SW 1271 (cell line): ENCODE data around the gene WNT11.
A peak's percentile ranks its signal among the peaks of the same experiment; 100 is the strongest.

Experiments used
- DNase-seq, 2 experiments: peaks; one replicate each; lab custom pipeline; 2025; lab: John Stamatoyannopoulos, UW

The WNT11 gene

DNA sequence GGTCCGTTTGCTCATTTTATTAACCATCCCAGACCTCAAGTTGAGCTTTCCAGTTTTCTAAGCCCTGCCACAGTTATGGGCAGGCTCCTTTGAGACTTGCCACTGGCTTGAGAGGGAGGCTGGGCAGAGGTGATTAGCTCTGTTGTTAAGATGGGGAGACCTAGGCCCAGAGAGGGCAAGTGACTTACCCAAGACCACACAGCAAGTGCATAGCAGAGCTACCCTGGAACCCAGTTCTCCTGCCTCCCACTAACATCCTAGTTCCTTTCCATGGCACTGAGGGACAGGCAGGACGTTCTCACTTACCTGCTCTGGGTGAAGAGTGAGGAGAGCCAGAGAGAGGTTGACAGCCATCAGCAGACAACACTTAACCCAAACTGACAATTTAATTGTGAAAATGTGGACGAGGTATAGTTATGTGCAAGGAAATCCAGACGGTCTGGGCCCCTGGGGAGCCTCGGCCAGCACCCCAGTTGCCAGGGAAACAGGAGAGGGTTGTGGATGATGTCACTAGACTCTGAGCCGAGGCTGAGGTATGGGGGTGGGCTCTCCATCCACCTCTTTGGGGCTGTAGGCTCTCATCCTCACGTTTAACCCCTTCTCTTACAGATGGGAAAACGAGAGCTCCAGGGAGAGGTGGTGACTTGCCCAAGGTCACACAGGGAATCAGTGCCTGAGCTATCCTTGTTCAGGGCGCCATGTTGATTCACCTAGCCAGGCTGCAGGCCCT lies 12.3 kb upstream of the WNT11 start:
- no peak for DNase-seq

DNA sequence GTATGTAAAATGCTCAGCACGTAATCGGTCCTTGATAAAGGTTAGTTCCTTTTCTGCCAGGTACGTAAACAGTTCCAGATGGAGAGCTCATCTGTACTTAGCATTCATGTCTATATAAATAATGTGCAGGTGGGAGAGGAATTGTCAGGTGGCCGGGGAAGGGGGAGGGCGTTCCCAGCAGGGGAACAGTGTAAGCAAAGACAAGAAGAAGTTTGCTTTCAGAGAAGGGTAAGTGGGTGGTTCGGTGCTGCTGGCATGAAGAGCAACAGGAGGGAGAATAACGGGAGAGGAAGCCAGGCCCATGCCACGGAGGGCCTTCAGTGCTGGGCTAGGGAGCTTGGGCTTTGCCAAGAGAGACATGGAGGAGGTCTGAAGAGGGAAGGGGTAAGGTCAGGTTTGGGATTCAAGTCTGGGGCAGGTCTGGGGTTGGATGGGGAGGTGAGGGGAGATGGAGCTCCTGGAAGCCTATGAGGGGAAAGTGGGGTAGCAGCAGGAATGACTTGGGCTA lies 11.4 kb upstream of the WNT11 start:
- DNase-seq = no peak

DNA sequence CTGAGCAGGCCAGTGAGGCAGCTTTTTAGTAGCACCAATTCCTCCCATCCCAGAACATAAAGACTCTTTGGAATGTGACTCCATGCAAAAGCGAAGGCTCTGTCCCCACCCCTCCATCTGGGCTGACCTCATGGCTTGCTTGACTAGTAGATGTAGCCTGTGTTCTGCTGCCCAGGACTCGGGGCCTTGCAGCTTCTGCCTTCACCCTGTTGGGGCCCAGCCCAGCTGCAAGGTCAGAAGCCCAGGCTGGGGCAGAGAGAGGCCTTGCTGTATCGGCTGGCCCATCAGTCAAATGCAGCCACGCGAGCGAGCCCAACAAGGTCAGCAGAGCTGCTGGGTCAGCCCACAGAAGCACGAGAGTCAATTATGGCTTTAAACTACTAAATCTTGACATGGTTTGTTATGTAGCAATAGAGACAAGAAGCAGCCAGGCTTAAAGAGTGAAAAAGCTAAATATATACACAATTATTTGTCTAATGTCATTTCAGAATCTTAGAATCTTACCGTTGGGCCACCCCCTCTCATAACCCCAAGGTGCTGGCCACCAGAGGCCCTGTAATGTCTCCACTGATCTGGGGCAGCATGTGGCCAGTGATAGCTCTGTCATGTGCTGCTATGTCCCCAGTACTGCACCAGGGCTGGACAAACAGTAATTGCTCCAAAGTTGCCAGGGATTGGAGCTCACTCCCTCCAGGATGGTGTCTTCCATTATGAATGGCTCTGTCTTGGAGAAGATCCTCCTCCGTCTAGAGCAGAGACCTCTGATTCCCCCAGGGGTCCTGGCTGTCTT lies 10.4 kb upstream of the WNT11 start:
- DNase-seq = no peak

DNA sequence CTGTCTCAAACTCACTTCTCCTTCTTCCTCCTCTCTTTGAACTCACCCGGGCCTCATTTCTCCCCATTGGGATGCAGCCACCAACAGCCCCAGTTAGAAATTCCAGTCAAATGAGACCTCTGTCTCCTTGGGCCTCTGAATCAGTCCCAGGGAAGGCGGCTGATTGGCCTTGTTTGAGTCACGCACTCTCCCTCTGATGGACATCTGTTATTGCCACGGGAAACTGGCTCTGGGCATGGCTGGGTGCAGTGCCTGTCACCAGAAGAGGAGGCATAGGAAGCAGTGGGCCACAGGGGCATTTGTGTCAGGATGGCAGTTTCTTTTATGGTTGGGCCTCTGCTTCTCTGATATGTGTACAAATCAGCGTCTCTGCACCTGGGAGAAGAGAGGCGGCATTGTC lies 9.6 kb upstream of the WNT11 start:
- DNase-seq = no peak

DNA sequence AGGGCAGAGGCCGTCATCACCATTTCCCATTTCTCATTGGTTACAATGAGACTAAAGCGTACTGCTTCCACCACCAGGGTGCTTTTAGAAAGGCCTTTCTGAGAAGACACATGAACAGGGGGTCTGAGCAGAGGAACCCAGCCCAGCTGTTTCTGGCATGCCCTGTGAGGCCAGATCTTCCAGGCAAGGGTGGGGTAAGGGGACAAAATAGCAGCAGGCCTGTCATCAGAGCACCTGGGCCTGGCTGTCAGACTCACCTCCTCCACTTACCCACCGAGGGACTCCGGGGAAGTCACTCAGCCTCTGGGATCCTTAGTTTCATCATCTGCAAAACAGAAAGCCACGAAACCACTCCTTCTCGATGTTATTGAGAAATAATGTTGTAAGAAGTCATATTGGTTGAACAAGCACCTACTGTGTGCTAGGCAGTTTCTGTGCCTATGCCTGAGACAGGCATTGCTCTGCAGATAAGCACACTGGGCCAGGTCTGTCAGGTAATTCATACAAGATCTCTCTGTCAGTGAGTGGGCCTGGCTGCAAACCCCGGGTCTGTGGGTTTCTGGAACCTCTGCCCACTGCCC lies 8.8 kb upstream of the WNT11 start:
- DNase-seq = no peak

DNA sequence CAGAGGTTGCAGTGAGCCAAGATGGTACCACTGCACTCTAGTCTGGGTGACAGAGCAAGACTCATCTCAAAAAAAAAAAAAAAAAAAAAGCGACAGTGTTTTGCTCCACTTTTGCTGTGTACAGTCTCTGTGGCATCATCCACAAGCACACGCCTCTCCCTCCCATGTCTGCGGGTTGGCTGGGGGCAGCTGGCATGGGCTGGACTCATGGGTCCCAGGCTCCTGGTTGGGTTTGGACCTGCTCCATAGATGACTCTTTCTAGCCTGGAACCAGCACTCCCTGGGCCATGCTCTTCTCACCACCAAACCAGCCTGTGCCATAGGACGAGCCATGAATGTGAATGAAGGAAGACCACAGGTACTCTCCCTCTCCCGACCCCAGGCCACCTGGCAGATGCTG lies 7.9 kb upstream of the WNT11 start:
- DNase-seq = no peak

DNA sequence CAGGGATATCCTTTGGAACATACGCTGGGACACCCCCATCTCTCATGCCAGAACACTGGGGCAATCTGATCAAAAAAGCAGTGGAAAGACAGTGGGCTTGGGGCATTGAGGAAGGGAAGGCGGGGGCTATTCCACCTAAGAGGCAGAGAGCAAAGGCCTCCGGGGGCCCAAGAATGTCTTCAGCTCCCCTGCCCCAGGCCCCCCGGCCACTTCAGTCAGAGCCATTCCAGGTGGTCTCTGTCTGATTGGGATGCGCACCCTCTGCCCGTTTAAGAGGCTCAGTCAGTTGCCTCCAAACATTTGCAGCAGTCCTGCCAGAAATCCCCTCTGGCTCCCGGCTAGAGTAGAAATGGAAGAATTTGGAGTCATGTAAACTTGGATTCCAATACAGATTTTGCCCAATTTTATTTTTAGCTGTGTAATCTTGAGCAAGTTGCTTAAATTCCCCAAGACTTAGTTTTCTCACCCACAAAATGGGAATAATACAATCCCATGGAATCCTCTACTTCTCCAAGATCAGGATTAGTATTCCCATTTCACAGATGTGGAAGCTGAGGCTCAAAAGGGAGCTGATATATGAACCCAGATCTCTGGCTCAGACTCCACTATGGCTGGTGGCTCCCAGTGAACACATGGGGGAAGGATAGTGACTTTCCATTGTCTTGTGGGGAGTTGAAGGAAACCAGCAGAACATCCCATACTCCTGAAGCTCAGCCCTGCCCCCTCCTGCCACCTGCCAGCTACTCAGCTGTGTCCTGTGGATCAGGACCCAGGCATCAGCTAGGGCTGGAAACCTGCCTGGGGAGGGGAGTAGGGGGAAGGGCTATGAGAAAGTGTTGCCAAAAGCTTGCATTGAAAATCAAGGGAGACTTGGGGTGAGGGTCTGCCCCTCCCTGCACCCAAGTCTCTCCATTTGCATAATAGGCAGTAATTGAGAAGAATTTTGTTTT lies 6.1 kb upstream of the WNT11 start:
- no peak for DNase-seq

DNA sequence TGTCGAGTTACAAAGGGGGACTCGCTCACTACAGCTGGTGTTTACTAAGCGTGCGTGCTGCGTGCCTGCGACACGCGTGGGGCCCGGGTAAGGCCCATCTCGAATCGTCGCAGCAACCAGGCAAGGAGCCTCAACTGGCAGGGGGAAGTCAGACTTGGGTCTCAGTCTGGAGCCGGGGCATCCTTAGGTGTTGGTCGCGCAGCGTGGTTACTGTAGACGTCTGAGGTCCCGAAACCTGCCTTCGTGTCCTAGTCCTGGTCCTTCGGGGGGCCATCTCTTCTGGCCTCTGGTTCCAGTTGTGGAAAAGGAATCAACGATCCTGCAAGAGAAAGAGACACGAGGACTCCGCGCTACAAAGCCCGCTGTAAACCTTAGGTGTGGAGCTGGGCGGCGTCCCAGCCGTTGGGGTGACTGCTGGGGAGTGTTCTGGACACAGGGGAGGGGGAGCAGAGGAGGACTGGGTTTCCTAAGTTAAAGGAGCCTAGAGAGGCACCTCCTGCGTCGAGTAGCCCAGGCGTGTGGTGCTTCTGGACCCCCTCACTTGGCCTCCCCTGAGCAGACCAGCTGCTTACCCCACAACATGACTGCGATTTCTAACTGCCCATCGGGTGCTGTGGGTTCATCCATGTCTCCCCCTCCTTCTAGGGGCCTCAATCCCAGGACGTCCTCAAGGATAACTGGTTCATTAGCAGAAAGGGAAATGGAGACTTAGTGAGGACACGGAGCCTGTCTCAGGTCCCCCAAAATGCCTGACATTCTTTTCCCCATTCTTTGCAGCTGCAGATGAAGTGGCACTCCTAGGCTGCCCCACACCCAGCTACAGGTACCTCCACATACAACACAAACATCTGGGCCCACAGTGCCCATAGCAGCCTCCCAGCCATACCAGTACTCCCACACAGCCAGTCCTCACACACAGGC lies 4.9 kb upstream of the WNT11 start:
- DNase-seq = no peak

DNA sequence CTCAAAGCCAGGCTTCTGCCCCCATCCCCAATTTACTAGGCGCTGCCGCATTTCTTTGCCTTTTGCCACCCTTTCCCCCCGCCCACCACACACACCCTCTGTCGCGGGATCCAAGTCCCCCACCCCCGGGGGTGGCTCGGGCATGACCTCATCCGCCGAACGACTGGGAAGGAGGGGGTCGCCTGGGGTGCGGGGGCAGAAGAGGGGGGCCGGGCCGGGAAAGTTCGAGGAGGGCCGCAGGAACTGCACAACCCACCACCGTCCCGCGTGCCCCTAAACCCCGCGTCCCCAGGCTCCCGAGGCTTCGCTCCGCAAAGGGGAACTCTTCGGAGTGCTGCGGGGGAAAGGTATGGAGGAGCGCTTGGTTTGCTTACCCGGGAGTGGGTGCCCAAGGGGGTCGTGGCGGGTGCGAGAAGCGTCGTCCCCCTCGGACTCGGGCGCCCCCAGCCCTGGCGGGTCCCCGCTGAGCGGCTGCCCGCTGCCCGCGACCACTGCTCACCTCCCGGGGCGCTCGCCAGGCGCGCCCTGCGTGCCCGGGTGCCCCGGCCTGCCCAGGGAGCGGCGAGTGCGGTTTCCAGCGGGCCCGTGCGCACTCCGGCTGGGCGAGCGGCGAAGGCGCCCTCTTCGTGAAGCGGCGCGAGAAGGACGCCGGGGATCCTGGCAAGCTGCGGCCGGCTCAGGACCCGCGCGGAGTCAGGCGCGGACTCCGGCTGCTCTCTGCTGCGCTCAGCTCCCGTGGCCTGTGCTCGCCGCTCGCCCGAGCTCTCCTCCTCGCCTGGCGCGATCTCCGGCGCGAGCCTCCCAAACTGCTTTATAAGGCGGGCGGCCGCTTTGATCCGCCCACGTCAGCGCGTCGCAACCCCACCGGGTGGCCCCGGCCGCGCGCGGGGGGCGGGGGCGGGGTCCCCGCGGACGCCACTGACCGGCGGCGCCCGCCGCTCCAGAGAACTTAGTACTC lies 4.0 kb upstream of the WNT11 start:
- no peak for DNase-seq

DNA sequence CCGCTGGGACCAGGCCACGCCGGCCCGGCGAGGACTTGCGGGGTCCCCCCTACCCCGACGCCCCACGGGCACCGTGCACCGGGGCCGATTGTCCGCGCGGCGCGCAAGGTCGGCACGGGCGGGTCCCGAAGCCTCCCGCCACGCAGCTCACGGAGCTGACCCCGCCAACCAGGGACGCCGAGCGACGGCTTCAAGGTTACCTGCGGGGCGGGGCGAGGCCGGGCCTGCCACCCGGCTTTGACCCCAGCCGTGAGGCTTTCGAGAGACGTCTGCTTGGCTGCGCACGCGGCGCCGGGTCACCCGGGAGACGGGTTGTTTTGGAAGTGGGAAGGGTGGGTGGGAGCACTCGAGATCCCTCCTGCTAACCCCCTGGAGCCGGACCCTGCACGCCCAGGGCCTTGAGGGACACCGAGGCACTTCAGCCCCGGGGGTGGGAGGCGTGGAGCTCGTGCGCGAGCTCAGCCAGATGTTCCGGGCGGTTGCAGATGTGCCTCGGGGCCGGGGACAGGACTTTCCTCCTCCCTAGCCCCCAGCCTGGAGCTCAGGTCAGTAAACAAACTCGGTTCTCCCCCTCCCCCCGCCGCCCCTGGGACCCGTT lies 3.2 kb upstream of the WNT11 start:
- DNase-seq = no peak

DNA sequence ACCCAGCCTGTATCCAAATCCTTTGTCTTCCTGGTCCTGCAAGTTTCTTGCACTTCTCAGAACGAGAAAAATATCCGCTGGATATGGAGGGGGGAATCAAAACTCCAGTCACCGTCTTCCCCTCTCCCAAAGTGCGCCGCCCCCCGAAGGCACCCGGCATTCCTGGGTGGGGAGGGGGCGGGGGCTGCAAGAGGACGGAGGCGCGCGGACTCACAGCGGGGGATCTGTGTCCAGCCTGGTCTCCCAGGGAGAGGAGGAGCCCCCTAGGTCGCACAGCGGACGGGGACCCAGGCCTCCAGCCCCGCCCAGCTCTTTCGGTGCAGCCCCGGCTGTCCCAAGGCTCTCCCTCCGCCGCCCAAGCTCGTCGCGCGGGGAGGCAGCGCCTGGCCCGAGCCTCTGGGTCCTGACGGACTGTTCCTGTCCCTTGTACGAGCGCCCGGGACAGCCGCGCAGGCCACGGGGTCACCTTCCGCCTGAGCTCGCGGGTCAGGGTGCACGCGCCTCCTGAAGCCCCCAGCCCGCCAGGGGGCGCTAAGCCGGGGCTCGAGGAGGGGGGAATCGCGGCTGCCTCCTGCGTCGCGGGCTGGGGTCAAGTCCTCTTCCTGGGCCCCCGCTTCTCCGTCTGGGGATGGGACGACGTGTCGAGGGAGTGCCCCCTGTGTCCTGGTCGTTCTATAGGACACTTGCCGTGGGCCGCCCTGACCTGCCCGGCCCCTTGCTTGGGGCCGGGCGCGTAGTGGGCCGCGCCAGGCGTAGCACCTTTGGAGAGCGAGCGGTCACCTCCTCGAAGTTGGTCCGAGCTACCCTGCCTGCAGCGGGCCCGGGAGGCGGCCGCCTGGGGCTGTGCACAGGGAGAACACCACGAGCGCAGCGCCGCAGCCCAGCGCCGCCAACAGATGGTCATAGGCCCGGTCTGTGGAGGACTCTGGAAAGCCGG lies 2.4 kb upstream of the WNT11 start:
- DNase-seq = peak in 1 of 2 experiments; percentile 19

DNA sequence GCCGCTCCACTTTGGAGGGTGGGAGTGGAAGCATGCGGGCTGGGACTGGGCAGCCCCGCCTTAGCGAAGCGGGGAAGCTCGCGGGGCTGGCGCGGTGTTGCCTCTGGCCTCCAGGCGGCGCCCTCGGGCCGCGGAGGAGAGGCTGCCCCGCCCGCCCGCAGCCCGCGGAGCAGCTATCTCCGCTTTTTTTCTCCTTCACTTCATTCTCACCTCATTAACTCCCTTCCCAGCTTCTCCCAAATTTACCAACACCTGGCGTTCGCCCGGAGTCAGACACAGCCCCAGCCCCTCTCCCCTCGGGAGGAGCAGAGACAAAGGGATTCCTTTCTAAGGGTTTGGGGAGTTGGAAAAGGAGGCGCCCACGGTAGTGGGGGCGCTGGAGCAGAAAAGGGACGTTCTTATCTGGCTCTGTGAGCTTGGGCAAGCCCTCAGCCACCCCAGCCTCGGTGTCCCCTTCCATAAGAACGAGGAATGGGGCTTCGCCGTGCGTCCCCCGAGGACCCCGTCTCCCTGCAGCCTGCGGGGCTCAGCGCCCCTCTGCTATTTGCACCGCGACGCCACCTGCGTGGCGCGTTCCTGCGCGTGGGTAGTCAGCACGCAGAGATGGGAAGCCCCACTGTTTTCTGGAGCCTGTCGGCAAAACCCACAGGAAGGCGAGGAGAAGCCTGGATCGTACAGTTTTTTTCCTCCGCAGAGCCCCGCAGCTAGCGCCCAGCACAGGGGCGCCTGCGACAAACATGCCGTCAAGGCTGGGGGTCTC lies 1.5 kb upstream of the WNT11 start:
- DNase-seq = peak; percentile 39 to 75

DNA sequence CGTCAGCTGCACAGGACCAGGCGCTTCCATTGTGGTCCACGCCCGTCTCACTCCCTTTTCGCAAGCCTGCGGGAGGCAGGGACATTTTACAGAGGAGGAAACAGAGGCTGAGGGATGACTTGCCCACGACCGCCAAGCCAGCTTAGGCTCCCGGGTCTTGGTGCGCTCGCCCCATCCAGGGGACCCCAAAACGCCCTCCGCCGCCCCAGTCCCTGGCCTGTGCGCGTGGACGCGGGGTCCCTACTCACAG lies 300 bp downstream of the WNT11 start:
- DNase-seq = no peak

DNA sequence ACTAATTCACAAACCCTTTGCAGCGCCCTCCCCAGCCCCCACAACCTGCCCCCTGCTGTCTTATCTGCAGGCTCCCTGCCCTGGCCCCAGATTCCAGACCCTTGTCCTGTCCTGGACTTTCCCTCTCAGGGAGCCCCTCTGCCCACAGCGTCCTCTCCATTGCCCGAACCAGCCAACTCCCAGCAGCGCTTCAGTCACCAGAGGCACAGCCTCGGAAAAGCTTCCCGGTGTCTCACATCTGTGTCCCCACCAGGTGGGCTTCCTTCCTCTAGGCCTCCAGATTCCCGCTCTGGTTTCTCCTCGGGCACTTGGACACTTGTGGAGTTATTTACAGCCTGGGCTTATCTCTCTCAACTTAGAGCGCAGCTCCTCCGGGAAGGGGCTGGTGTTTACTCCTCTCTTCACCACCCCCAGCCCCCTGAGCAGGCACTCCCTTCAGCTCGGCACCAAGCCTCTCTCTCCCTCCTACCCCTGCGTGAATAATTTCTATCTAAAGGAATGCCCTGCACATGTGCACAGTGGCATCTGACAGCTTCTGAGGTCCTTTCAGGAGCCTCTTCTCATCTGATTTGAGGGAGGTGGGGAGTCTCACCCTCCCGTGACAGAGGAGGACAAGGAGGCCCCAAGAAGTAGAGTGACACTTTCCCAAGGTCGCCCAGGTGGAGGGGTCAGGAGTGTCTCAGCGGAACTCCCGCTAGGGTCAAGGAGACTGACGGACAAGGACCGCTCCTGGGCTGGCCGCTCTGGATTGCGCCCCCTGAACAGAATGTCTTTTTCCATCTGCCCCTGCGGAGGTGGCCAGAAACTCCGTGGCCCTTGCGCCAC lies 838 bp downstream of the WNT11 start:
- DNase-seq = no peak

DNA sequence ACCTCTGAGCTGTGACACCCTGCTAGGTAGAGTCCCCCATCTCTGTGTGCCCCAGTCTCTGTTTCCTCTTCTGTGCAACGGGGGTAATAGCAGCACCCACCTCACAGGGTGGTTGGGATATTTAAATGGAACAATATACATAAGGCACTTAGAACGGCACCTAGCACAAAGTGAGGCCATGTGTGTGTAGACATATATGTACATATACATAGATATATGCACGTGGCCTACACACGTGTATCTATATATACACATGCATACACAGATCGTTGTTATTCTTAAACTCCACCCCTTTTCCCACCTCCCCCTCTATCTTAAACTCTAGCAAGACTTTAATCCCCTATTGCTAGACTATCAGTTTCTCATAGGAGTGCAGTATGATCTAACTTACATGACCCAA lies 2.4 kb downstream of the WNT11 start:
- DNase-seq = no peak

DNA sequence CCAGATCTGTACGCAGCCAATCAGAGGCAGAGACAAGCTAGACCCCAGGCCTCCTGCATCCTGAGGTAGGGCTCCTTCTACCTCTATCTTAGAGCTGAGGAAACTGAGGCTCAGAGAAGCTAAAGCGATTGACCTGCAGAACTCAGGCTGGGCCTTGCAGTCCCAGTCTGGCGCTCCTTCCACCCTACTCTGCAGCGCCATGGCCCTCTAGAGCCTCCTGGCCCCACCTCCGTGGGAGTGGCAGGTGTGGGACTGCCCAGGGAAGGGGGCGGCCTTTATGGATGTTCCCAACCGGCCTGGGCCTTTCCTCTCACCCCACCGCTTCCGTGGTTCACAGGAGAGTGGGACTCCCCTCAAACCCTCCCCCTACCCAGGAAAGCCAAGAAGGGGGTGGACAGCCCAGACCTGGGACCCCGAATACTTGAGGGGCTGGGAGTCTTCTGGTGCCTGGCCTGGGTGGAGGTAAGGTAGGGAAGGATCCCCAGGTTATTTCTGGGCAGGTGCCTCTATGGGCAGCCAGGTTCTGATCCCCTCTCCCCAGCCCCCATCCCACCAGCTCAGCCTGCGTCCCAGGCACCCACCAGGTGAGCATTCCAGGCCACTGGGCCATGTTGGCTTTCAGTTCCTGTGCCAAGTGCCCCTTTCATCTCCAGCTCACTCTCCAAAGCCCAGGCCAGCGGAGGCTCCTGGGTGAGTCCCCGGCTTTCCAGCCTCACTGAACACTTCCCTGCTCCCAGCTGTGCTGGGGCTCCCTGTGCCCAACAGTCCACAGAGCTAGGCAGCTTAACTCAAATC lies 3.0 kb downstream of the WNT11 start:
- no peak for DNase-seq
